ENCODE measurements around the gene SUPT7L. TPM values are rescaled to one million over a fixed set of nuclear protein-coding genes. Genes with fewer than 3 reads are reported as not detected.

SUPT7L gene
- total RNA-seq, 2 donors from 2014 or later, result 30.3 to 34.4 TPM

DNA sequence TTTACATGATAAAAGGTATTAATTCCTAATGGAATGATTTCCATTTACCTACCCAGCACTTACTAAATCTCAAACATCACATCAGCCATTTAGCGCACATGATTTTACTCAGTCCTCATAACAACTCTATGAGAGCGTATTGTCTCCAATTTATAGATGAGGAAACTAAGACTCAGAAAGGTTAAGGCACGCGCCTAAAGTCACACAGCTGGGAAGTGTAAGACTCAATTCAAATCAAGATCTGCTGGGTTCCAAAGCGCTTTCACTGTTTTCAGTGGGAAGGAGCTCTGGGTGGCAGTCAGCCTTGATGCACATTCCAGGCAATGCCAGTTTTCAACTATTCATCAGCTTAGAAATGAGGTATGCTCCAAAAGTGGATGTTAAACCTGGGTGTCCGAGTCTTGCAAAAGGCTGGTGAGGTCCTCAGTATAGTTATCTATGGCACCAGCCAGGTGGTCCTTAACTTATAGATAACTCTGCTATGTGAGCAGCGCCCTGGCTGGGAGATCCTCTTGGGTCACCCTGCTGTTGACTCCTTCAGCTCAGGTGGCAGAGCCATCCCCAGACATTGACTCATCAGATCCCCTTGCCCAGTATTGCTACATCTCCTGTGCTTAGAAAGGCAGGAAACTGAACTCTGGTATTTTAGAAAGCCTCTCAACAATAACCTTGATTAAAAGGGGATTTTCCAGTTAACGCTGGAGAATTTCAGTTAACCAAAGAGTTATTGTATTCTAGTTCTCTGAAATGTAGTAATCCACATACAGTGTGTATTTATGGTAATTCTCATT is 47.4 kb upstream of the SUPT7L start:
- Histone ChIP-seq H3K27ac (peak overlapping the region; percentile 99 to 100), H3K9me3 (no peaks in the 10 kb centered on the region), H3K4me1 (ENCODE audit: control insufficient read depth in 1 of 2, low read depth in 2 of 2) (peaks cover 41 to 79% of the 10 kb centered on the region in 2 donors), H3K4me3 (no peak overlapping the region), H3K36me3 (no peaks in the 10 kb centered on the region), H3K27me3 (replicated peaks; ENCODE audit: insufficient read depth) (no peaks in the 10 kb centered on the region)
- DNase-seq (ENCODE audit: low spot score) (no peak), ATAC-seq (ENCODE audit: insufficient number of reproducible peaks, low FRiP score, low read depth) (no peak)
- TF ChIP-seq, protein P1, sequence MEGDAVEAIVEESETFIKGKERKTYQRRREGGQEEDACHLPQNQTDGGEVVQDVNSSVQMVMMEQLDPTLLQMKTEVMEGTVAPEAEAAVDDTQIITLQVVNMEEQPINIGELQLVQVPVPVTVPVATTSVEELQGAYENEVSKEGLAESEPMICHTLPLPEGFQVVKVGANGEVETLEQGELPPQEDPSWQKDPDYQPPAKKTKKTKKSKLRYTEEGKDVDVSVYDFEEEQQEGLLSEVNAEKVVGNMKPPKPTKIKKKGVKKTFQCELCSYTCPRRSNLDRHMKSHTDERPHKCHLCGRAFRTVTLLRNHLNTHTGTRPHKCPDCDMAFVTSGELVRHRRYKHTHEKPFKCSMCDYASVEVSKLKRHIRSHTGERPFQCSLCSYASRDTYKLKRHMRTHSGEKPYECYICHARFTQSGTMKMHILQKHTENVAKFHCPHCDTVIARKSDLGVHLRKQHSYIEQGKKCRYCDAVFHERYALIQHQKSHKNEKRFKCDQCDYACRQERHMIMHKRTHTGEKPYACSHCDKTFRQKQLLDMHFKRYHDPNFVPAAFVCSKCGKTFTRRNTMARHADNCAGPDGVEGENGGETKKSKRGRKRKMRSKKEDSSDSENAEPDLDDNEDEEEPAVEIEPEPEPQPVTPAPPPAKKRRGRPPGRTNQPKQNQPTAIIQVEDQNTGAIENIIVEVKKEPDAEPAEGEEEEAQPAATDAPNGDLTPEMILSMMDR (IDR thresholded peaks at IDR 0.05), result no peak

DNA sequence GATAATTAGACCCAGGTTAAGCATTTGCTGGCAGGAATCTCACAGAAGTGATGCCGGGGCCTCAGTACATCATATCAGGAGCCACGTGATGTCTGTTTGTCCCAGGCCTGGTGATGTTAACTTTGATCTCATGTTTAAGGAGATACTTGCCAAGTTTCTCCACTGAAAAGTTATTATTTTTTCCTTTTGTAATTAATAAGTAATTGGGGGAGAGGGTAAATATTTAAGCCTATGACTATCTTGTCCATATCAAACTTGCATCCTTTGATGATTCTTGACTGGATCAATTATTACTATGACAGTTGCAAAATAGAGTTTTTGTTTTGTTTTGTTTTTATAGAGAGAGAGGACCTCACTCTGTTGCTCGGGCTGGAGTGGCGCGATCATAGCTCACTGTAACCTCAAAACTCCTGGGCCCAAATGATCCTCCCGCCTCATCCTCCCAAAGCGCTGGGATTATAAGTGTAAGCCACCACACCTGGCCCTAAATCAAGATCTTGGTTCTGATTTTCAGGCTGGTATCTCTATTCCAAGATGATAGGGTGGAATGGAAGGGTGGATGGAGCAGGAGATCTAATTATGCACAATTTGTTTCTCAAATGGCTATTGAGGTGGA is 46.7 kb upstream of the SUPT7L start:
- H3K9me3 ChIP-seq, result no peaks in the 10 kb centered on the region
- H3K4me3 ChIP-seq, result no peak overlapping the region
- DNase-seq (ENCODE audit: low spot score) (no peak), ATAC-seq (ENCODE audit: insufficient number of reproducible peaks, low FRiP score, low read depth) (no peak)
- H3K36me3 ChIP-seq, result no peaks in the 10 kb centered on the region
- TF ChIP-seq, protein P1 (IDR thresholded peaks at IDR 0.05), result no peak
- H3K27me3 ChIP-seq (replicated peaks; ENCODE audit: insufficient read depth), result no peaks in the 10 kb centered on the region
- peaks cover 45 to 84% of the 10 kb centered on the region in 2 donors for H3K4me1 ChIP-seq (ENCODE audit: control insufficient read depth in 1 of 2, low read depth in 2 of 2)
- H3K27ac ChIP-seq, result peak overlapping the region; percentile 99 to 100

DNA sequence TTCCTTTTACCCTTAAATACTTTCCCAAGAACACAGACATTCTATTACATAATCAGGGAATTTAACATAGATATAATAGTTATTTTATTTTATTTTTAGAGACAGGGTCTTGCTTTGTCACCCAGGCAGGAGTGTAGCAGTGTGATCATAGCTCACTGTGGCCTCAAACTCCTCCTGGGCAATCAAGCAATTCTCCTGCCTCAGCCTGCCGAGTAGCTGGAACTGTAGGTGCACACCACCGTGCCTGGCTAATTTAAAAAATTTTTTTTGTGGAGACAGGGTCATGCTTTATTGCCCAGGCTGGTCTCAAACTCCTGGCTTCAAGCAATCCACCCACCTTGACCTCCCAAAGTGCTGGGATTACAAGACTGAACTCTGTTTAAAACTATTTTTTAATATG is 45.9 kb upstream of the SUPT7L start:
- DNase-seq (ENCODE audit: low spot score), result no peak
- TF ChIP-seq, protein P1 (IDR thresholded peaks at IDR 0.05), result no peak
- H3K9me3 ChIP-seq, result no peaks in the 10 kb centered on the region

DNA sequence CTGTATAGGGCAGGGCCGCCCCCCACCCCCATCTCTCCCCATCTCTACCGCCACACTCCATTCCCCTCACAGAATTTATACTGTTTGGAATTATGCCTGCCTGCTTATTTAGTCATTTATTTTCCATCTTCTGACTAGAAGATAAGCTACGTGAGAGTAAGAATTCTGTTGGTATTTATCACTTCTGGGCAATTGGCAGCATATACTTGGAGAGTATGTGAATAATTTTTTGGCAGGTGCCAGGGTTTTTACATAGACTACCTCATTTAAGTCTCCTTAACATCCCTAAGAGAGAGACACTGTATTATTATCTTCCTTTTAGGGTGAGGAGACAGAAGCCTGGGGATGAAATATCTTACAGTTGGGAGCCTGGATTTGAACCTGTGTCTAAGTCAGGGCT is 45.3 kb upstream of the SUPT7L start:
- ATAC-seq (ENCODE audit: insufficient number of reproducible peaks, low FRiP score, low read depth) (no peak), DNase-seq (ENCODE audit: low spot score) (no peak)
- peaks cover 40 to 87% of the 10 kb centered on the region in 2 donors for H3K4me1 ChIP-seq (ENCODE audit: control insufficient read depth in 1 of 2, low read depth in 2 of 2)
- H3K4me3 ChIP-seq, result no peak overlapping the region
- no peaks in the 10 kb centered on the region for H3K27me3 ChIP-seq (replicated peaks; ENCODE audit: insufficient read depth)
- TF ChIP-seq, protein P1 (IDR thresholded peaks at IDR 0.05), result no peak
- no peaks in the 10 kb centered on the region for H3K36me3 ChIP-seq
- H3K27ac ChIP-seq, result peak overlapping the region; percentile 99 to 100
- no peaks in the 10 kb centered on the region for H3K9me3 ChIP-seq

More for the DNA sequence above, 45.9 kb upstream of the SUPT7L start:
- Histone ChIP-seq H3K4me1 (ENCODE audit: control insufficient read depth in 1 of 2, low read depth in 2 of 2) (peaks cover 41 to 84% of the 10 kb centered on the region in 2 donors), H3K27ac (peak overlapping the region; percentile 99 to 100), H3K36me3 (no peaks in the 10 kb centered on the region), H3K4me3 (no peak overlapping the region), H3K27me3 (replicated peaks; ENCODE audit: insufficient read depth) (no peaks in the 10 kb centered on the region)
- ATAC-seq (ENCODE audit: insufficient number of reproducible peaks, low FRiP score, low read depth), result no peak

DNA sequence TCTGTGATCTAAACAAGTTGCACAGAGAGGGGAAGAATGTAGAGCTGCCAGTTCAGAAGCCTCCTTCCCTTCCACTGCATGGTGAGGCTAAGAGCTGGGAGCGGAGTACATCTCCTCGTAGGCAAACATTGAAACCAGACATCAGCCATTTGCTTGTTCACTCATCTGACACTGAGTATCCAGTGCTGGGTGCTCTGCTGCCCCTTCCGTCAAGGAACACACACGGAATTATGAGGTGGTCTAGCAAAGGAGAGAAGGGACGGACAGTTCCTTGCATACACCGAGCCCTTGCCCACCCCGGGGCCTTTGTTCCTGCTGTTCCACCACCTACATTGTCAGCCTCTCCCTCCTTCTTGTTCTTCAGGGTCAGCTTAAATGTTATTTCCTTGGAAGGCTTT is 44.8 kb upstream of the SUPT7L start:
- DNase-seq (ENCODE audit: low spot score) (no peak), ATAC-seq (ENCODE audit: insufficient number of reproducible peaks, low FRiP score, low read depth) (no peak)
- Histone ChIP-seq H3K4me1 (ENCODE audit: control insufficient read depth in 1 of 2, low read depth in 2 of 2) (peaks cover 40 to 91% of the 10 kb centered on the region in 2 donors), H3K4me3 (no peak overlapping the region), H3K27ac (peak overlapping the region; percentile 99 to 100), H3K27me3 (replicated peaks; ENCODE audit: insufficient read depth) (no peaks in the 10 kb centered on the region), H3K9me3 (no peaks in the 10 kb centered on the region), H3K36me3 (no peaks in the 10 kb centered on the region)
- TF ChIP-seq, protein P1 (IDR thresholded peaks at IDR 0.05), result no peak
